ENCODE data around the gene FNDC3B. TPM values are rescaled to one million over a fixed set of nuclear protein-coding genes. Genes with fewer than 3 reads are reported as not detected.

The FNDC3B gene
- total and polyA plus RNA-seq, 9 of the 15 experiments (the other 6 are each of a cell fraction or from before 2014, with no cell fraction given), result 7.0 to 35.8 (median 16.2) TPM

GRCh38 chr3:172060234-172060633 is 20.9 kb downstream of the FNDC3B start (continued):
- no peak for TF ChIP-seq CREB3 (tag; conservative IDR thresholded peaks at IDR 0.05; ENCODE audit: low read depth)
- no peak for TF ChIP-seq NR3C1 (CRISPR knock-in tag; IDR thresholded peaks at IDR 0.05)
- no peak for TF ChIP-seq RAD51 (IDR thresholded peaks at IDR 0.05; ENCODE audit: borderline replicate concordance, low read depth)
- no peak for TF ChIP-seq ETV5 (CRISPR knock-in tag; IDR thresholded peaks at IDR 0.05; ENCODE audit: low read depth)

- Histone ChIP-seq H3K4me1 (replicated peaks in 1 of 2; ENCODE audit: control insufficient read depth in 2 of 2, insufficient read depth in 2 of 2, low read length in 2 of 2) (peaks cover 7 to 30% of the 10 kb centered on the region in 2 experiments), H3K27ac (ENCODE audit: extremely low read depth, low read depth, low read length) (no peak overlapping the region), H3K9me1 (ENCODE audit: control insufficient read depth, insufficient read depth, low read length) (no peaks in the 10 kb centered on the region), H2AFZ (ENCODE audit: low read depth, low read length) (no peak overlapping the region), H3K9me3 (replicated peaks; ENCODE audit: control insufficient read depth, insufficient read depth, low read depth, low read length) (peaks cover 2% of the 10 kb centered on the region; the same call in 1 of the 2 replicates), H3K4me2 (ENCODE audit: insufficient read depth, low read length) (no peak overlapping the region), H4K20me1 (replicated peaks; ENCODE audit: control insufficient read depth, insufficient read depth, low read length) (peaks cover 5% of the 10 kb centered on the region; the same call in 1 of the 2 replicates), H3K4me3 (no peak overlapping the region), H3K79me2 (ENCODE audit: control insufficient read depth, insufficient read depth, low read length) (peaks cover 91% of the 10 kb centered on the region), H3K27me3 (ENCODE audit: control insufficient read depth in 2 of 2, insufficient read depth in 2 of 2, low read length in 2 of 2) (no peaks in the 10 kb centered on the region), H3K36me3 (ENCODE audit: control insufficient read depth, insufficient read depth, low read length) (peaks cover 17% of the 10 kb centered on the region; the same call in 2 of the 3 replicates), H3K9ac (ENCODE audit: insufficient read depth in 1 of 2, low read depth in 2 of 2, low read length in 2 of 2) (no peak overlapping the region)
- ChIA-PET CTCF (ENCODE audit: low intra/inter-chr PET ratio) (no interaction called here), POLR2A (interaction anchor here (1.5 kb wide), 1 partner anchor 19 kb away, joined by 5 read pairs; no protein-coding TSS in a partner anchor)
- ATAC-seq (no peak), FAIRE-seq (no peak), DNase-seq (ENCODE audit: extremely low read depth in 1 of 4, low spot score in 3 of 4) (no peak)
- in situ Hi-C loops (cut with MboI) (no loop called here), intact Hi-C loops (cut with micrococcal nuclease) (no loop called here)
- BruUV-seq (replicated peaks), result no TSS peak
- WGBS (ENCODE audit: insufficient coverage, low coverage, missing lambda C conversion rate), result 50% methylated on average over 4 of the region's 4 CpGs
- TF ChIP-seq HMBOX1 (IDR thresholded peaks at IDR 0.05), result peak; percentile 88
- TF ChIP-seq BRF1 (IDR thresholded peaks at IDR 0.05; ENCODE audit: borderline replicate concordance, extremely low read depth, insufficient read length), result no peak
- no peak for TF ChIP-seq CEBPG (CRISPR knock-in tag; IDR thresholded peaks at IDR 0.05)
- peak in 1 of 2 experiments; percentile 35; a peak in 1 of 4 replicates for TF ChIP-seq CEBPG (tag; conservative IDR thresholded peaks at IDR 0.05 in 1 of 2, IDR thresholded peaks at IDR 0.05 in 1 of 2)
- TF ChIP-seq ETV1 (tag; conservative IDR thresholded peaks at IDR 0.05; ENCODE audit: low read depth), result 0 out of 2 replicates have a peak, but pooled peaks have one; percentile 8
- TF ChIP-seq ZNF347 (CRISPR knock-in tag; IDR thresholded peaks at IDR 0.05; ENCODE audit: low read depth), result no peak
- no peak for TF ChIP-seq TFAP4 (CRISPR knock-in tag; IDR thresholded peaks at IDR 0.05; ENCODE audit: borderline replicate concordance)
- TF ChIP-seq CEBPB (tag; IDR thresholded peaks at IDR 0.05), result 0 out of 2 replicates have a peak, but pooled peaks have one; percentile 14
- no peak for TF ChIP-seq ZNF174 (CRISPR knock-in tag; IDR thresholded peaks at IDR 0.05)
- TF ChIP-seq NR2C2 (CRISPR knock-in tag; IDR thresholded peaks at IDR 0.05), result no peak
- no peak for TF ChIP-seq NR2C2 (tag; IDR thresholded peaks at IDR 0.05)
- no peak for TF ChIP-seq FOXP1 (CRISPR knock-in tag; IDR thresholded peaks at IDR 0.05)
Observed at GRCh38 chr3:172061724-172062184, 22.4 kb downstream of the FNDC3B start.
